Kidney capillary endothelial cell (primary cell): ENCODE data around the gene TMEM87A.
A peak's percentile ranks its signal among the peaks of the same experiment; 100 is the strongest.
"Not testable (repeated sequence)": the region's sequence is repeated elsewhere in the genome, so short reads cannot be mapped to it uniquely, and the experiment has no call there.

Experiments
- DNase-seq: peaks from one replicate; pipeline ENCODE4 v3.0.0-alpha.2; 2018; ENCODE audit warnings: low spot score

TMEM87A gene, protein sequence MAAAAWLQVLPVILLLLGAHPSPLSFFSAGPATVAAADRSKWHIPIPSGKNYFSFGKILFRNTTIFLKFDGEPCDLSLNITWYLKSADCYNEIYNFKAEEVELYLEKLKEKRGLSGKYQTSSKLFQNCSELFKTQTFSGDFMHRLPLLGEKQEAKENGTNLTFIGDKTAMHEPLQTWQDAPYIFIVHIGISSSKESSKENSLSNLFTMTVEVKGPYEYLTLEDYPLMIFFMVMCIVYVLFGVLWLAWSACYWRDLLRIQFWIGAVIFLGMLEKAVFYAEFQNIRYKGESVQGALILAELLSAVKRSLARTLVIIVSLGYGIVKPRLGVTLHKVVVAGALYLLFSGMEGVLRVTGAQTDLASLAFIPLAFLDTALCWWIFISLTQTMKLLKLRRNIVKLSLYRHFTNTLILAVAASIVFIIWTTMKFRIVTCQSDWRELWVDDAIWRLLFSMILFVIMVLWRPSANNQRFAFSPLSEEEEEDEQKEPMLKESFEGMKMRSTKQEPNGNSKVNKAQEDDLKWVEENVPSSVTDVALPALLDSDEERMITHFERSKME

DNA sequence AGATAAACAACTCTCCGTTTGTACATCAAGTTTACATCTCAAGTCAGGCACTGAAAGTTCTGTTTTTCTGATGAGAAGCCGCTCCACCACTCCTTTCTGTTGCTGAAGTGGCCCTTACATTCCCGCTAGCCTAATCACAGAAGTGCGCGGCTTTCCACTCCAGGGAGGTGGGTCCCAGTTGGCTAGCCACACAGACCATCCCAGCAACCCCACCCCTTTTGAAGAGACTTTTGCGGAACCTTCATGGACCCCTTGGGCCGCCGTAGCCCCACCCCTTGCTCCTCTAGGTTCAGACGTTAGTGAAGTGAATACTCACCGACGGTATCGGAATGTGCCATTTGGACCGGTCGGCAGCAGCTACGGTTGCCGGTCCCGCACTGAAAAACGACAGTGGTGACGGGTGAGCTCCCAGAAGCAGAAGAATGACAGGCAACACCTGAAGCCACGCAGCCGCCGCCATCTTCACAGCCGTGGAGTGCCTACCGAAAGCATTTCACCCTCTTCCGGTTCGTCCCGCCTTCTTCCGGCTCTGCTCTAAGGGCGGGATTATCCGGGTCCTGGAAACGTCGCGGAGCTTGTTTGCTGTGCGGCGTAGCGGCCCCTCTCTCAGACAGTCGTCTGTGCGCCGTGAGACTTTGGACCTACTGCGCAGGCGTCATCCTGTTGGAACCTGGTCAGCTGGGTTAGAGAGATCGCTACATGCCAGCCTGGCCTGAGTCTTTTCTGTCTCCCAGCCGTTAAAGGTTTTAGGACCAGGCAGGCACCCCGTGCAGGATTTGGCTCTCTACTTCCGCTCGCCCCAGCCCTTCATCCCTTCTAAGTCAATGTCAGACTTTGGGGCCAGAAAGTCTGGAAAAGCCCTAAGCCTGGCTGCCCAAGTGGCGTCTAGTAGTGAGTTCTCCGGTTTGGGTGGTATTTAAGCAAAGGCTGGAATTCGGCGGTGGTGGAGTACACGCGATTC is at the start of gene TMEM87A, which contains the start of gene GANC:
TMEM87A (minus strand) TSS at position 495 of the 961 bp plus-strand sequence; CDS start at position 460, 35 bp downstream.
GANC (plus strand) TSS at position 263 of the 961 bp plus-strand sequence. CDS start 1,281 bp downstream, outside the sequence.
- DNase-seq = peak; percentile 99

DNA sequence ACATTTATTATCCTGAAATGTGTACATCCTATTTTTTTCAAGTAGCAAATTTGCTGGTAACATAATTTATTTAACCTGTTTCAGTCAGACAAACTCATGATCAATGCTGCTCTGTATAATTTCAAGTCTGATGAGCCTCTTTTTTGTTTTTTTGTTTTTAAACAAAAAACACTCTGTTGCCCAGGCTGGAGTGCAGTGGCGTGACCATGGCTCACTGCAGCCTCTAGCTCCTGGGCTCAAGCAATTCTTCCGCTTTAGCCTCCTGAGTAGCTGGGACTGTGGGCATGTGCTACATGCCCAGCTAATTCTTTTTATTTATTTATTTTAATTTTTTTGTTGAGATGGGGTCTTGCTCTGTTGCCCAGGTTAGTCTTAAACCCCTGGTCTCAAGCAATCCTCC is 46.0 kb upstream of the TMEM87A start:
- no peak for DNase-seq

DNA sequence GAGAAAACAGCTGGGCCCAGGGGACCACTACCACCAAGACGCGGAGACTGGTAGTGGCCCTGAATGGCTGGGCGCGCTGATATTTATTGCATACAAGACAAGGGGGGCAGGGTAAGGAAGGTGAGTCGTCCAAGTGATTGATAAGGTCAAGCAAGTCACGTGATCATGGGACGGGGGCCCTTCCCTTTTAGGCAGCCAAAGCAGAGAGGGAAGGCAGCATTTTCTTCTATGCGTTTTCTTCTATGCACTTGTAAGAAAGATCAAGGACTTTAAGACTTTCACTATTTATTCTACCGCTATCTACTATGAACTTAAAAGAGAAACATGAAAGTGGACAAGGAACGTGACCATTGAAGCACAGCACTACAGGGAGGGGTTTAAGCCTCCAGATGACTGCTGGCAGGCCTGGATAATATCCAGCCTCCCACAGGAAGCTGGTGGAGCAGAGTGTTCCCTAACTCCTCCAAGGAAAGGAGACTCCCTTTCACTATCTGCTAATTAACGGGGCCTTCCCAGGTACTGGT is 43.1 kb upstream of the TMEM87A start:
- not testable (repeated sequence) for DNase-seq

DNA sequence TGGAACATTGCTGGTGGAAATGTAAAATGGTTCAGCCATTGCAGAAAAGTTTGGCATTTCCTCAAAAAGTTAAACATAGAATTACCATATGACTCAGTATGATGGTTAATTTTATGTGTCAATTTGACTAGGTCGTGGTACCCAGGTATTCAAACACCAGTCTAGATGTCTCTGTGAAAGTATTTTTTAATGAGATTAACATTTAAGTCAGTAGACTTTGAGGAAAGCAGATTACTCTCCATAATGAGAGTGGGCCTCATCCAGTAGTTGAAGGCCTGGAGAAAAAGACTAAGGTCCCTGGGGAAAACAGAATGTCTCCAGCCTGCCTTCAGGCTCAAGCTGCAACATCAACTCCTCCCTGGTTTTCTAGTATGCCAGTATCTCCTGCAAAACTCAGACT is 42.3 kb upstream of the TMEM87A start:
- no peak for DNase-seq

DNA sequence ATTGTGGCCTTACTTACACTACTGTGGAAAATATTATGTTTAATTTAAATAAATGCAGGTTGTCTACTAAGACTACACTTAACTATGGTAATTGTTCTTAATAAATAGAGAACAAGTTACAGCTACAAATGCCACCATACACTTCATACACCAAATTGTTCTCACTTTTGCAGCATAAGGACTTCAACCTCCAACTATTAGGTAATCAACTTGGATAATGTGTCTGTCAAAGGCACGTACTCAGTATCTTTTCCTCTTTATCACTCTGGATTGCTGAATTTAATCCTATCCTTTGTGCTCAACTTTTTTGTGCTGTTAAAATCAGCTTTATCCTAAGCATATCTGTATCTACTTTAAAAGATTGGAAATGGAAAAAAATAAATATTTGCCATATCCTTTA is 41.6 kb upstream of the TMEM87A start:
- DNase-seq = no peak

DNA sequence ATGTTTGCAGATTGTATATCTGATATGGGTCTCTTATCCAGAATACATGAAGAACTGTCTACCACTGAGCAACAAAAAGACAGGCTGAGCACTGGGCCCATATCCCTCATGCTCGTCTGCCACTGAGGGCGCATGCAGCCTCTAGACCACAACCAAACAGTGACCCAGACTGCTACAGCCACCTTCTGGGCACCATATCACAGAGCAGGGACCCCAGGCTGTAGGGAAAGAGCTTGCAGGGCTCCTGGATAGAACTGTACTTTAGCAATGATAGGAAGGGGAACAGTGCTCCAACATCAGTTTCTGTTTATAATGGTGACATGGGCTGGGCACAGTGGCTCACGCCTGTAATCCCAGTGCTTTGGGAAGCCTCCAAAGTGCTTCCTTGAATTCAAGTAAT is 40.2 kb upstream of the TMEM87A start:
- no peak for DNase-seq

DNA sequence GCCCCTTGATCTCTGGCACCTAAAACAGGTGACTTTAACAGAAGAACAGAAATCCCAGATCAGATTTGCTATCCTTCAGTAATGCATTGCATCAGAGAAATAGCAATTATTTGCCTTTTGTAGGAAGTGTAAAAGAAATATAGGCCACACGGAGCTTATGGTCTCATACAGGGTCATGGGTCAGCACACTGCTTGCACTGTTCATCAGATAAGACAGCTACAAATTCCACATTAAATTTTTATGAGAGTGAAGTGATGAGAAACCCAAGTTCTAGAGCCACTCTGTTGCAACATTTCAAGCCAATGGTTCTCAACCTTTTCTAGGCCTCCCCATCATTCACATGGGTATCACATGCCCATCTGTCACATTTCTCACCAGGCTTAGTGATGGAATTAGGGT is 33.4 kb upstream of the TMEM87A start:
- no peak for DNase-seq

DNA sequence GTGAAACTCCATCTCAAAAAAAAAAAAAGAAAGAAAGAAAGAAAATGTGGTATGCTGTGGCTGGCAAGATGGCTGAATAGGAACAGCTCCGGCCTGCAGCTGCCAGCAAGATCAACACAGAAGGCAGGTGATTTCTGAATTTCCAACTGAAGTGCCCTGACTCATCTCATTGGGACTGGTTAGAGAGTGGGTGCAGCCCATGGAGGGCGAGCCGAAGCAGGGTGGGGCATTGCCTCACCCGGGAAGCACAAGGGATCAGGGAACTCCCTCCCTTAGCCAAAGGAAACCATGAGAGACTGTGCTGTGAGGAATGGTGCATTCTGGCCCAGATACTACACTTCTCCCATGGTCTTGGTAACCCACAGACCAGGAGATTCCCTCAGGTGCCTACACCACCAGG is 27.8 kb upstream of the TMEM87A start:
- DNase-seq = not testable (repeated sequence)

DNA sequence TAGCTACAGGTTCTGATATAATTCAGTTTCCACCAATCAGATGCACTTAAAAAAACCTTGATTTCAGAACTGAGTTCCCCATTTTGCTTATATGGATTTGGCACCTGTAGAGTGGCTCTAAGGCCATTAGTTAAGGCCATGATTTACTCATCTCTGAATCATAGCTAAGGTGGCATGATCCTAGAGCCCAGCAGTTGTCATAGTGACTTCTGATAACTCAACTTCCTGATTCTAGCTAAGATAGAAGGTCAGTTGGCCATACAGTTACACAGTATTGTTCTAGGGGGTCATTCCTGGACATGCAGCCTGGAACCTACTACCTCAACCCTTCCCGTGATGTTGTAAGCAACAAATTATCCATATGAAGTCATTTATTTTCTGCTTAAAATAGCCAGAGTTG is 15.9 kb upstream of the TMEM87A start:
- peak; percentile 51 for DNase-seq

DNA sequence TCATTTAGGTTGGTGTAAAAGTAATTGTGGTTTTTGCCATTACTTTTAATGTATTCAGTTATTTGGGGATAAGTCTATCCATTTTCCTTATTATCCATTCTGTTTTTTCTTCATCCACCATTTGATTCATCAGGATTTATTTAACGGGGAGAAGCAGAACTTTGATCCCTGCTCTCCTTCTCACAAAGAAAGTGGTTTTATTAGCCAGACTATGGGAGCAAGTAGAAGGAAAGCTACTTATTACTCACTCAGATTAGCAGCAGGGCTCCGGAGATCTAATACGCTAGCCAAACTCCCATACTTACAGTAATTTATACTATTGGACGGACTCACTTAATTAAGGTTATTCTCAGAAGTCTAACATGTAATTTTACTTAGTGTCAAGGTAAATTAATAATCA is 14.7 kb upstream of the TMEM87A start:
- DNase-seq = no peak

DNA sequence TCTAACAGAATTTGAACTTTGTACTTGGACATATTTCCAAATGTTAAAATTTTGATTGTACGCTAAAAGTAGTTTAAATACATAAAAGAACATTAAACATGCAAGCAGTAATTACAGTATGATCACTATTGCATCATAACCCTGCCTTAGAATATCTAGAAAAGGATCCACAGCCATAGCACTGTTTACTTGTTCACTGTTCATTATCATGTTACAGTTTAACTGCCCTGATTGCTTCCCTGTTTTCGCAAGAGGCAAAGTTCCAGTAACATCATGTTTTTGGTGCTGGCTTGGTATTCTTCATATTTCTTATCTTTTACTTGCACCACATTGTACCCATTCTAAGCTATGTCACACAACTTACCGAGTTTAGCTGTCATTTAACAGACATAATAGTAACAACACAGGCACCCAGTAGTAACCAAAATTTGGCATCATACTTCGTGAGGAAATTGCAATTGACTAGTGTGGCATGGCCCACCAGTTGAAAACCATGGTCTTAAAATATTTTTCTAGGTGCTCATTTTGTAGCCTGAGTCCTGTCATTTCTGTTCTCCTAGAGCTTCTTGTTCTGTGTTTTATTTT is 13.3 kb upstream of the TMEM87A start:
- no peak for DNase-seq

DNA sequence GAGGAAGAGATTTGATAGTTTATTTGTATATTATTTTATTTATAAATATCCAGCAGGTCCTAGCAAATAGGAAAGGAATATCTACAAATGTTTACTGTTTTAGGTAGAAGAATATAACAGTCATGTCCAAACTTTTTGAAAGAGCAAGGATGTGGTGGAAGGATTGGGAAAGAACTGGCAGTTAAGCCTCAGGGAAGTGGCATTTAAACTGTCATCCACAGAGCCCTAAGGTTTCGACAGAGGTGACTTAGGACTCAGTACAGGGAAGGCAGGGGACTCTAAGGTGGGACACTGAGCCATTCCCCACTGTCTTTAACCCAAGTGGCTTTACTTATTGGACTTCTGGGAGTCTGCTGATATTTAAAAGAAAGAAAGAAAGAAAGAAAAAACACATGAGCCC is 11.8 kb upstream of the TMEM87A start:
- no peak for DNase-seq

DNA sequence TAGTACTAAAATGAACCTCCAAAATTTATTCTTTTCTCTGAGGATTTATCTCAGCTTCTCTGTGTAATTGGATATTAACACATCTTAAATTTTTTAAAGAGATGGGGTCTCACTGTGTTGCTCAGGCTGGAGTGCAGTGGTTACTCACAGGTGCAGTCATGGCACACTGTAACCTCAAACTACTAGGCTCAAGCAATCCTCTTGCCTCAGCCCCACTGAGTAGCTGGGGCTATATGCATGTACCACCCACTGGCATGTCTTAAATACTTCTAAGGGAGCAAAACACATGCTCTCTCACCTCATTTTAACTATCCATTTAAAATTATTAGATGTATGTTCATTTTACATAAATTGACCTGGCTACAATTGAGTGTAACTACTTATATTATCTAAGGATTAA is 11.3 kb upstream of the TMEM87A start:
- no peak for DNase-seq

DNA sequence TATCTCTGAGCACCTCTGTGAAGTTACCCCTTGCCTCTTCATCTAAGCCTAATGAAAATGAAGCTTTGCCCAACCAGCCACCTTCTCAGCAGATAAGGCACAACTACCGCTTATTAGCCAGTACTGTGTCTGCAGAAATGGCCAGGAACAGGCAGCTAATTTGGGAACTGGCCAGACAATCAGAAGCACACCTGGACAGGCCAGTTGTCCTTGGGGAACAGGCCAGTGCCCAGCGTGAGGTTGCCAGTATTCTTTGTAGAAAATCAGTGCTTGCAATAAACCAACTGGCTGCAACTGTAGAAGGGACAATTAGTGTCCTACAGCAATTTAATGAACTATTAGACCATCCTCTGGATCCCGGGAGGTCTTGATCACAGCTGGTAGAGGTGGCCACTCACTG is 10.4 kb upstream of the TMEM87A start:
- no peak for DNase-seq

DNA sequence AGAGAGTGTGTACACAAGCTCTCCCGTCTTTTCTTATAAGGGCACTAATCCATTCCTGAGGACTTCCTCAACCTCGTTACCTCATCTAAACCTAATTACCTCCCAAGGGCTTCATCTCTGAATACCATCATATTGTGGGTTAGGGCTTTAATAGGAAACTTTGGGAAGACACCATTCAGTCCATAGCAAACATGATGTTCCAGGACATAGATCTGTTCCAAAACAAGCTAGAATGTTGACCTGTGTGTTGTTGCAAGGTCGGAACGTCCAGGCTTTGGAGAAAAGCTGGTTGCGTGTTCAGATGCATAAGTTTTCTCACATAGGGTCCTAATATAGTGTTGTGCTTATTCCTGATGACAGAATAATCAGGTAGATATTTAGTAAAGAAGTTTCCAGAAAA is 9.7 kb upstream of the TMEM87A start:
- no peak for DNase-seq

DNA sequence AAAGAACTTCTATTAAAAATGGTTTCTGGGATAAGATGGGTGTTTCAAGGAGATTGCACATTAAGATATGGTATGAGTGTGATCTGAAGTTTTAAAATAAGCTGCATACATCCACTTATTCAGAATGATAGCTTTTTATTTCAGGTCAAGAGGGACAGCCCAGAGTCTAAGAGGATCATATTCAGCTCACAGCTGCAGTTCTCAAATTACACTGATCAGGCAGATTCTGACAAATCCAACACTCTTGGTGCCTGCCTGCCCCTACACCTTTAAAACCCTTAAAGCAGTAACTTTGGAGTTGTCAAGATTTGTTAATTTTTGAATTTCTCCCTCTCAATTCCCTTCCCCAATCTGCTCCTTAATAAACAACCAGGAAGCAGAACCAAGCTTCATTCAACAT is 9.1 kb upstream of the TMEM87A start:
- no peak for DNase-seq

DNA sequence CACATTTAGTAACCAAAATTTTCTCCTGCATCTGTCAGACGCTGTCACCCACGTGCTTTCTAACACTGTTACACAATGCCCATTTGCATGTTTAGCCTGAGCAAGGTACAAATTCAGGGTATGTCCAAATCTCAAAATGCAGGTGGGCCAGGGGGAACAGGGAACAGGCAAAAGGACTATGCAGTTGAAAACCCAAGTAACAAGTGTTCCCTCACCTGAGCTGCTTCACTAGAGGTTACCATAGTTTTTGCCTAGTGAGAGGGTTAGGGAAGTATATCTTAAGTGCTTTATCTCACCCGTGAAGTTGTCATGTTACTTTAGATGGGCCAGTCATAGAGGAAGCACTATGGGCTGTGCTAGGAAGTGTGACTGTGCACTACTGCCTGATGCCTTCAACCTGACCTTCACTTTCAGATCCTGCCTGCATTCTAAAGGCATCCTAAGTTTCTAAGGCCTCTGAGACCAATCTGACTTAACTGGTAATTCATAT is 6.0 kb upstream of the TMEM87A start:
- DNase-seq = no peak

DNA sequence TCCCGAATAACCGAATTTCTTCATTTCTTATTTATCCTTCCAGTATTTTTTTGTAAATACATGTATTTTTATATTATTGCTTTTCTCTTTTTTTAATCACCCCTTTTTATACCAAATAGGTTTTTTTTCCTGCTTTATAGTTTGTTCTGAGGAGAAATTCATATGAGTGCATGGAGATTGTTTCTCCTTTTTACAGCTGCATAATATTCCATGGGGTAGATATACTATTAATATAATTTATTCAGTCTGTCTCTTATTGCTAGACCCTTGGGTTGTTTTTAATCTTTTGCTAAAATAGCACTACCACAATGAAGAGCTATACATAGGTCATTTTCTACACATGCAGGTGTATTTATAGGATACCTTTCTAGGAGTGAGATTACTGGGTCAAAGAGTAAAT is 3.5 kb upstream of the TMEM87A start:
- no peak for DNase-seq

DNA sequence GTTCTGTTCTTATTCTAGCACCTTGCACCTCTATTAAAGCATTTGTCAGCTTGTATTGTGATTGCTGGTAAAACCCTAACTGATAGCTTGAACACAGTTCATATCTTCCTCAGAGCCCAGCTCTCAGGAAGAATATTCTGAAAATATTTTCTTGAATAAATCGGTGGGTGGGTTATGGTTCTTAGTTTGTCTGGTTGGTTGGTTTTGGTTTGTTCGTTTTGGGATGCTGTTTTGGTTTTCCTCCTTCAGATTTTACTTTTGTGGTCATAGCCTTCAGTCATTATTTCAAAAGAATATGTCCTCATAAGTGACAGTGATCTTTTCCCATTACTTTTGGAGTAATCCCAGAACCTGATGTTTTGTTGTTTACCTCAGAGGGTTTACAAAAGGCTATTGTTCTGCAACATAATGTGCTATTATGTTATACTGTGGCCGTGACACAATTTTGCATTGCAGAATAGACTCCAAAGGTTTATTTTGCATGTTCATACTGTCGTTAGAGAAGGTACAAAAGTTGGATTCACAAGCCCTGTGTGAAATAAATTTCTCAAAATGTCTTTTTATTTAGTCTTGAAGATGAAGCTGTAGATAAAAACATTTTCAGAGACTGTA is 2.7 kb upstream of the TMEM87A start:
- no peak for DNase-seq

DNA sequence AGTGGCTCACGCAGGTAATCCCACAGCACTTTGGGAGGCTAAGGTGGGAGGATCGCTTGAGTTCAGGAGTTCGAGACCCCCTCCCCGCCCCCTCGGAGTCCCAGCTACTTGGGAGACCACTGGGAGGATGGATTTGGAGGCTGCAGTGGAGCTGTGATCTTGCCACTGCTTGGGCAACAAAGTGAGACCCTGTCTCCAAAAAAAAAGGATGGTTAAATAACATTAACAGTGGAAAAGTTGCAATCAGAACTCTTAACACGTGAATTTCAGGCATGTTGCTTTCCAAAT is 1.4 kb upstream of the TMEM87A start:
- no peak for DNase-seq

DNA sequence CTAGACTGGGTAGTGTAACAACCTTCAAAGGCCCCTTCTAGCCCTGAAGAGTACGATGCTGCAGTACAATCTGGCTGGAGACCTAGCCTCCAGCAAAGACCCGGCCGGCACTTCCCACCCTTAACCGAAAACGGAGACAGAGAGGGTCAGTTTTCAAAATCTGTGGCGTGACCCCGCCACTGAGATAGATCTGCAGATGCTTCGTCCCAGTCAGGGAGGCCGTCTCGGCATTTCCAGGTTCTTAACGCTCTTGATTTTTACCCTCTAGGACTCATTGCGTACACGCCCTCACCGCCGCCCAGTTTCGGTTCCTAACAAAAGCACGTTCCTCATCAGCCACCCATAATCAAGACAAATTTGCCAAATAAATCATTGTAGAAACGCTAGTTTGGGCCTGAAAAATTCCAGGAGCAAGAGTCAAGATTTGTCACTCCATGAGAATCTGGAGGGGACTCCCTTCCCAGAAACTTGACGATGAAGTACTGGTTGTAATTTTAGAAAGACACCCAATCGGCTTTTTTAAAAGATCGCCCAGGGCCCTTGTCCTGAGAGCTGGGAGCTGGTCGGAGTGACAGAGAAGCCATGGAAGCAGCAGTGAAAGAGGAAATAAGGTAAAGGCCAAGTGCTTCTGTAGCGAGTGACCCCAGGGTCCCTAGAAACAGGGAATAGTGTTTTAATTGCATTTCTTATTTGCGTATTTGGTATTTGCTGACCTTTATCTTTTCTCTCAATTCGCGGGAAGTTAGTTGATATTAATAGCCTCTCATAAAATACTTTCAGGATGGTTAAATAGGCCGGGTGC is 868 bp upstream of the TMEM87A start:
- peak; percentile 35 for DNase-seq
